HepG2 (cell line): ENCODE data around the gene TRIO. TPM values are rescaled to one million over a fixed set of nuclear protein-coding genes. Genes with fewer than 3 reads are reported as not detected.

Source experiments
- CEBPB ChIP-seq: IDR thresholded peaks from 2 replicates; pipeline ENCODE4 v1.6.1; 2011; ENCODE audit warnings: low read depth, low read length, improper control_type of control experiment, borderline replicate concordance
- IRX3 ChIP-seq: sonication (generic); formaldehyde crosslinking; IDR thresholded peaks from 2 replicates; pipeline ENCODE4 v1.8.1; 2023; ENCODE audit warnings: mild to moderate bottlenecking, low read depth, missing genetic modification reagents, borderline replicate concordance
- KDM6A ChIP-seq: IDR thresholded peaks from 2 replicates; pipeline ENCODE4 v1.6.1; 2016; ENCODE audit warnings: low read depth
- MEIS2 ChIP-seq: sonication (generic); formaldehyde crosslinking; IDR thresholded peaks from 2 replicates; pipeline ENCODE4 v1.9.0; 2021; ENCODE audit warnings: mild to moderate bottlenecking, missing genetic modification reagents
- NCOA1 ChIP-seq: sonication (generic); formaldehyde crosslinking; IDR thresholded peaks from 2 replicates; pipeline ENCODE4 v1.9.0; 2021; ENCODE audit warnings: missing genetic modification reagents
- NCOR1 ChIP-seq: fragments of 200-600 bp; sonication (generic); IDR thresholded peaks from 2 replicates; pipeline ENCODE4 v1.7.0; 2017; ENCODE audit warnings: antibody characterized with exemption, low read length, borderline replicate concordance
- NR3C1 ChIP-seq: sonication (generic); formaldehyde crosslinking; IDR thresholded peaks from 2 replicates; pipeline ENCODE4 v1.4.0; 2020; ENCODE audit warnings: missing genetic modification reagents
- POLR2A ChIP-seq, 2 experiments: IDR thresholded peaks; 2 replicates each; pipeline ENCODE4 v1.6.1; 2011; ENCODE audit warnings: low read depth in 2 of 2, low read length in 2 of 2, mild to moderate bottlenecking in 1 of 2, moderate library complexity in 1 of 2; ENCODE audit not compliant: insufficient read depth in 1 of 2
- POLR2AphosphoS2 ChIP-seq: IDR thresholded peaks from 2 replicates; pipeline ENCODE4 v1.6.1; 2011; ENCODE audit warnings: low read depth, low read length, improper control_type of control experiment
- POLR2AphosphoS5 ChIP-seq: IDR thresholded peaks from 2 replicates; pipeline ENCODE4 v1.6.1; 2012; ENCODE audit warnings: low read depth, low read length
- SIX4 ChIP-seq: sonication (generic); formaldehyde crosslinking; IDR thresholded peaks from 2 replicates; pipeline ENCODE4 v1.4.0; 2020; ENCODE audit warnings: missing genetic modification reagents
- ZNF547 ChIP-seq: sonication (generic); formaldehyde crosslinking; IDR thresholded peaks from 2 replicates; pipeline ENCODE4 v1.5.1; 2020; ENCODE audit warnings: mild to moderate bottlenecking, missing genetic modification reagents
- ZNF619 ChIP-seq: sonication (generic); formaldehyde crosslinking; IDR thresholded peaks from 2 replicates; pipeline ENCODE4 v1.4.0; 2020; ENCODE audit warnings: mild to moderate bottlenecking, missing genetic modification reagents
- ZNF670 ChIP-seq: sonication (generic); formaldehyde crosslinking; IDR thresholded peaks from 2 replicates; pipeline ENCODE4 v1.8.0; 2022; ENCODE audit warnings: mild to moderate bottlenecking, missing genetic modification reagents, borderline replicate concordance
- ZNF703 ChIP-seq: sonication (generic); formaldehyde crosslinking; IDR thresholded peaks from 2 replicates; pipeline ENCODE4 v1.5.1; 2020; ENCODE audit warnings: missing genetic modification reagents, mild to moderate bottlenecking, moderate library complexity, borderline replicate concordance
- ZNF709 ChIP-seq: sonication (generic); formaldehyde crosslinking; IDR thresholded peaks from 2 replicates; pipeline ENCODE4 v1.5.0; 2020; ENCODE audit warnings: mild to moderate bottlenecking, missing genetic modification reagents
- polyA plus RNA-seq, 8 experiments: library from polyadenylated mRNA; depleted of rRNA in 3 of 8; stranded (reverse) in 7 of 8; unstranded in 1 of 8; fragments of >200 nt; fragmentation: Illumina TruSeq in 4 of 8; extraction: Trizol in 4 of 8; gene quantifications; 2 replicates each; pipeline versions ENCODE4 v1.2.1 to v1.2.3, GENCODE V29; 2011 to 2016; ENCODE audit warnings: low read depth in 4 of 8, missing spikeins in 1 of 8, mixed read lengths in 1 of 8; ENCODE audit not compliant: insufficient read depth in 1 of 8
- total RNA-seq, 5 experiments: library from RNA; depleted of rRNA; stranded (reverse); fragments of >200 nt; fragmentation: Illumina TruSeq; extraction: Trizol; gene quantifications; 2 replicates each; pipeline ENCODE4 v1.2.3, GENCODE V29; 2016; ENCODE audit warnings: low read depth in 1 of 5
- TF ChIP-seq, protein P1 (sequence below): IDR thresholded peaks from 2 replicates; pipeline ENCODE4 v1.6.1; 2016; ENCODE audit warnings: missing compliant biosample characterization, missing genetic modification reagents, borderline replicate concordance
- TF ChIP-seq, protein P2 (sequence below): sonication (generic); formaldehyde crosslinking; IDR thresholded peaks from 2 replicates; pipeline ENCODE4 v1.5.0; 2020; ENCODE audit warnings: mild to moderate bottlenecking, missing genetic modification reagents, borderline replicate concordance
- TF ChIP-seq, protein P3 (sequence below): sonication (generic); formaldehyde crosslinking; IDR thresholded peaks from 2 replicates; pipeline ENCODE4 v1.8.0; 2022; ENCODE audit warnings: missing genetic modification reagents, mild to moderate bottlenecking, moderate library complexity, borderline replicate concordance

TRIO gene
- total and polyA plus RNA-seq, 2 of the 13 experiments (the other 11 are each of a cell fraction or from before 2014, with no cell fraction given) = 45.2 to 45.9 TPM

DNA sequence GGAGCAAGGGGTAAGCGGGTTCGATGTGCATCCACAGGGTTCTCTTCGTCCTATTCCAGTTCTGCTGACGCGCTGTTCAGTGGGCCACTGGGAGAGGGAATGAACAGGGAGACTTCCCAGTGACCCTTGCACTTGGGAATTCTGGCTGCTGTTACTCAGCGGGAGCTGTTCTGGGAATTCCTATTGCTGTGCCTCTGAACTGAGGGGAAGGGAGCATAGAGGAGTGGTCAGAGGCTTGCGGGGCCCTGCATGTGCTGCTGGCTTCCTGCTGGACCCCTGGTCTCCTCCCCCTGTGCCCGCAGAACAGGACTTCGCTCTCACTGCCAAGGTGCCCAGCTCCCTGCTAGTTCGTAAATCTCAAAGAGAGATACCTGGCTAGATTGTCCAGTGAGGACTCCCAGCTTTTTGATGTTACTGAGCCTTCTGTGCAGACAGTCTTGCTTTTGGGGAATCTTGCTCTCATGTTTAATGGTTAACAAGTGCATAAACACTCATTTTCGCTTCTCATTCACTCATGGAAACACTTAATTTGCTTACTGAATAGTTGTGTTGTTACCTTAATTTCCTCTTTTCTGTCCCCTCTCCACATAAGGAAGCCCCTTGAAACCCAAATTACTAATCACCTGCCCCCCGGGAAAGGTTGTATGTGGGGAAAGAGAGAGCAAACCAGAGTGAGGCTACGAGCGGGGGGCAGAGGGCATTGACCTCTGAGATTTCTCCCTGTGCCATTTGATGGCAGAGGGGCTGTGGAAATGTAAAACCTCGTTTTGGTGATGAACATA lies 5.9 kb downstream of the TRIO start (continued):
- TF ChIP-seq ZNF703 (no peak), ZNF670 (CRISPR knock-in tag) (no peak), IRX3 (CRISPR knock-in tag) (no peak), SIX4 (CRISPR knock-in tag) (no peak), ZNF619 (CRISPR knock-in tag) (no peak), NCOR1 (no peak; the same call in 1 of the 2 replicates), POLR2A (IDR thresholded peaks at IDR 0.05; ENCODE audit: insufficient read depth in 1 of 2, low read depth in 2 of 2, low read length in 2 of 2) (peak in 1 of 2 experiments; percentile 44; a peak in 1 of 4 replicates), NCOA1 (no peak), ZNF709 (CRISPR knock-in tag) (no peak), KDM6A (CRISPR knock-in tag) (peak; percentile 24; the same call in 1 of the 2 replicates), CEBPB (no peak), MEIS2 (CRISPR knock-in tag) (no peak), POLR2AphosphoS5 (no peak), POLR2AphosphoS2 (no peak), ZNF547 (CRISPR knock-in tag) (no peak), NR3C1 (CRISPR knock-in tag) (no peak)
- TF ChIP-seq, protein P1, sequence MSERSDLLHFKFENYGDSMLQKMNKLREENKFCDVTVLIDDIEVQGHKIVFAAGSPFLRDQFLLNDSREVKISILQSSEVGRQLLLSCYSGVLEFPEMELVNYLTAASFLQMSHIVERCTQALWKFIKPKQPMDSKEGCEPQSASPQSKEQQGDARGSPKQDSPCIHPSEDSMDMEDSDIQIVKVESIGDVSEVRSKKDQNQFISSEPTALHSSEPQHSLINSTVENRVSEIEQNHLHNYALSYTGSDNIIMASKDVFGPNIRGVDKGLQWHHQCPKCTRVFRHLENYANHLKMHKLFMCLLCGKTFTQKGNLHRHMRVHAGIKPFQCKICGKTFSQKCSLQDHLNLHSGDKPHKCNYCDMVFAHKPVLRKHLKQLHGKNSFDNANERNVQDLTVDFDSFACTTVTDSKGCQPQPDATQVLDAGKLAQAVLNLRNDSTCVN (CRISPR knock-in tag) = no peak
- TF ChIP-seq, protein P2, sequence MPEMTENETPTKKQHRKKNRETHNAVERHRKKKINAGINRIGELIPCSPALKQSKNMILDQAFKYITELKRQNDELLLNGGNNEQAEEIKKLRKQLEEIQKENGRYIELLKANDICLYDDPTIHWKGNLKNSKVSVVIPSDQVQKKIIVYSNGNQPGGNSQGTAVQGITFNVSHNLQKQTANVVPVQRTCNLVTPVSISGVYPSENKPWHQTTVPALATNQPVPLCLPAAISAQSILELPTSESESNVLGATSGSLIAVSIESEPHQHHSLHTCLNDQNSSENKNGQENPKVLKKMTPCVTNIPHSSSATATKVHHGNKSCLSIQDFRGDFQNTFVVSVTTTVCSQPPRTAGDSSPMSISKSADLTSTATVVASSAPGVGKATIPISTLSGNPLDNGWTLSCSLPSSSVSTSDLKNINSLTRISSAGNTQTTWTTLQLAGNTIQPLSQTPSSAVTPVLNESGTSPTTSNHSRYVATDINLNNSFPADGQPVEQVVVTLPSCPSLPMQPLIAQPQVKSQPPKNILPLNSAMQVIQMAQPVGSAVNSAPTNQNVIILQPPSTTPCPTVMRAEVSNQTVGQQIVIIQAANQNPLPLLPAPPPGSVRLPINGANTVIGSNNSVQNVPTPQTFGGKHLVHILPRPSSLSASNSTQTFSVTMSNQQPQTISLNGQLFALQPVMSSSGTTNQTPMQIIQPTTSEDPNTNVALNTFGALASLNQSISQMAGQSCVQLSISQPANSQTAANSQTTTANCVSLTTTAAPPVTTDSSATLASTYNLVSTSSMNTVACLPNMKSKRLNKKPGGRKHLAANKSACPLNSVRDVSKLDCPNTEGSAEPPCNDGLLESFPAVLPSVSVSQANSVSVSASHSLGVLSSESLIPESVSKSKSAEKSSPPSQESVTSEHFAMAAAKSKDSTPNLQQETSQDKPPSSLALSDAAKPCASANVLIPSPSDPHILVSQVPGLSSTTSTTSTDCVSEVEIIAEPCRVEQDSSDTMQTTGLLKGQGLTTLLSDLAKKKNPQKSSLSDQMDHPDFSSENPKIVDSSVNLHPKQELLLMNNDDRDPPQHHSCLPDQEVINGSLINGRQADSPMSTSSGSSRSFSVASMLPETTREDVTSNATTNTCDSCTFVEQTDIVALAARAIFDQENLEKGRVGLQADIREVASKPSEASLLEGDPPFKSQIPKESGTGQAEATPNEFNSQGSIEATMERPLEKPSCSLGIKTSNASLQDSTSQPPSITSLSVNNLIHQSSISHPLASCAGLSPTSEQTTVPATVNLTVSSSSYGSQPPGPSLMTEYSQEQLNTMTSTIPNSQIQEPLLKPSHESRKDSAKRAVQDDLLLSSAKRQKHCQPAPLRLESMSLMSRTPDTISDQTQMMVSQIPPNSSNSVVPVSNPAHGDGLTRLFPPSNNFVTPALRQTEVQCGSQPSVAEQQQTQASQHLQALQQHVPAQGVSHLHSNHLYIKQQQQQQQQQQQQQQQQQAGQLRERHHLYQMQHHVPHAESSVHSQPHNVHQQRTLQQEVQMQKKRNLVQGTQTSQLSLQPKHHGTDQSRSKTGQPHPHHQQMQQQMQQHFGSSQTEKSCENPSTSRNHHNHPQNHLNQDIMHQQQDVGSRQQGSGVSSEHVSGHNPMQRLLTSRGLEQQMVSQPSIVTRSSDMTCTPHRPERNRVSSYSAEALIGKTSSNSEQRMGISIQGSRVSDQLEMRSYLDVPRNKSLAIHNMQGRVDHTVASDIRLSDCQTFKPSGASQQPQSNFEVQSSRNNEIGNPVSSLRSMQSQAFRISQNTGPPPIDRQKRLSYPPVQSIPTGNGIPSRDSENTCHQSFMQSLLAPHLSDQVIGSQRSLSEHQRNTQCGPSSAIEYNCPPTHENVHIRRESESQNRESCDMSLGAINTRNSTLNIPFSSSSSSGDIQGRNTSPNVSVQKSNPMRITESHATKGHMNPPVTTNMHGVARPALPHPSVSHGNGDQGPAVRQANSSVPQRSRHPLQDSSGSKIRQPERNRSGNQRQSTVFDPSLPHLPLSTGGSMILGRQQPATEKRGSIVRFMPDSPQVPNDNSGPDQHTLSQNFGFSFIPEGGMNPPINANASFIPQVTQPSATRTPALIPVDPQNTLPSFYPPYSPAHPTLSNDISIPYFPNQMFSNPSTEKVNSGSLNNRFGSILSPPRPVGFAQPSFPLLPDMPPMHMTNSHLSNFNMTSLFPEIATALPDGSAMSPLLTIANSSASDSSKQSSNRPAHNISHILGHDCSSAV = no peak
- TF ChIP-seq, protein P3, sequence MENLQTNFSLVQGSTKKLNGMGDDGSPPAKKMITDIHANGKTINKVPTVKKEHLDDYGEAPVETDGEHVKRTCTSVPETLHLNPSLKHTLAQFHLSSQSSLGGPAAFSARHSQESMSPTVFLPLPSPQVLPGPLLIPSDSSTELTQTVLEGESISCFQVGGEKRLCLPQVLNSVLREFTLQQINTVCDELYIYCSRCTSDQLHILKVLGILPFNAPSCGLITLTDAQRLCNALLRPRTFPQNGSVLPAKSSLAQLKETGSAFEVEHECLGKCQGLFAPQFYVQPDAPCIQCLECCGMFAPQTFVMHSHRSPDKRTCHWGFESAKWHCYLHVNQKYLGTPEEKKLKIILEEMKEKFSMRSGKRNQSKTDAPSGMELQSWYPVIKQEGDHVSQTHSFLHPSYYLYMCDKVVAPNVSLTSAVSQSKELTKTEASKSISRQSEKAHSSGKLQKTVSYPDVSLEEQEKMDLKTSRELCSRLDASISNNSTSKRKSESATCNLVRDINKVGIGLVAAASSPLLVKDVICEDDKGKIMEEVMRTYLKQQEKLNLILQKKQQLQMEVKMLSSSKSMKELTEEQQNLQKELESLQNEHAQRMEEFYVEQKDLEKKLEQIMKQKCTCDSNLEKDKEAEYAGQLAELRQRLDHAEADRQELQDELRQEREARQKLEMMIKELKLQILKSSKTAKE = no peak
